ENCODE measurements around the gene TP53RK. TPM values are rescaled to one million over a fixed set of nuclear protein-coding genes. Genes with fewer than 3 reads are reported as not detected.

TP53RK gene
- 13.9 TPM for polyA plus RNA-seq (2013, experiment 1 of 2)
- 13.9 TPM for polyA plus RNA-seq (2013, experiment 2 of 2)

DNA sequence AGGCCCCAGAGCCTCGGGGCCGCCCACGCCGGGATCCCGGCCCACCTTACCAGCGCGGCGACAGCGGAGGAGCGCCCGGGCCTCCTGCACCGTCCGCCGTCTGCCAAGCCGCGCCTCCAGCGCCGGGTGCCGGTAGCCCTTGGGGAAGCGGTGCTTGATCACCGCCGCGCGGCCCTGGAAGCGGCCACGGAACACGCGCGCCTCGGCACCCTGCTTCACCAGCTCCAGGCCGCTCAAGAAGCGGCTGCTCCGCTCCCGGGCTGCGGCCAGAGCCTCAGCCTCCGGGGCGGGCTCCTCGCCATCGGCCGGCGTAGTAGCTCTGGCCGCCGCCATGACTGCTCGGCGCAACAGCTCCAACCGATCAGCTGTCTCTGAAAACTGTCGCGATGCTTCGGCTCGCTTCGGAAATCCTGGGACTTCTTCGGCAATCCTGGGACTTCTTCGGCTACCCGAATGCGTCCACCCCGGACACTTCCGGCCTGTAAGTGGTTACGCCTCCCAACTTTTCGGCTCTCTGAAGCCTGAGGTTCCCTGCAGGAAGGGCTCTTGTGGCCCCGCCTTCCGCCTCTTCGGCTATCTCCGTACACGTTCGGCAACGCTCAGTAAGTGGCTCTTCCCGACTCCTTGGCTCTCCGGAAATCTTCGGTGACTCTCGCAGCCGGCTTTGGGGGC, at the start of gene TP53RK:
Gene TP53RK, minus strand, starts transcription at position 363 of the 672 bp plus-strand sequence. Its CDS starts 30 bp downstream, at position 333.
- Histone ChIP-seq H3K36me3 (ENCODE audit: insufficient read depth, low read length) (peaks cover 24% of the 10 kb centered on the region), H3K4me3 (ENCODE audit: low read length) (peak within 1 kb of the TSS; percentile 90), H3K9me3 (ENCODE audit: insufficient read depth, low read depth, low read length) (no peaks in the 10 kb centered on the region), H3K27me3 (ENCODE audit: insufficient read depth, low read length) (no peaks in the 10 kb centered on the region), H3K27ac (ENCODE audit: low read depth, low read length) (peak within 1 kb of the TSS; percentile 98), H3K9ac (ENCODE audit: low read depth, low read length) (peak within 1 kb of the TSS; percentile 93), H3K4me1 (ENCODE audit: insufficient read depth, low read length) (peaks cover 14% of the 10 kb centered on the region)
- under 1% methylated on average over 71 of the region's 71 CpGs for WGBS

DNA sequence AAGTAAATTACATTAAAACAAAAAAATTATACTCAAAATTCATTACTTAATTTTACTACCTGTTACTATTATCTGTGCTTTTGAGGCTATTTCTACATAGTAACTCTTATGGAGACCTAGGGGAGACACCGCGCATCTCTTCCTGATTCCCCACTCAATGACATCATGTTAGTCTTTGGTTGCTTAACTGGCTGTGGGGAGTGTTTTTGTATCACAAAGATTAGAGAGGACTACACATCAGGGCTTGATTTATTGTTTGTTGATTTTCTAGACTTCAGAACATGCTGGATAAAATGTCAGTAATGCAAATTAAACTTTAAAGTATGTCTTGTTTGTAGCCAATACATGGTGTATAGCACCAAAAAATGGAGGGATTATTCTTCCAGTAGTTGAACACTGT, 46.2 kb upstream of the TP53RK start:
- Histone ChIP-seq H3K4me3 (ENCODE audit: low read length) (no peak overlapping the region), H3K27ac (ENCODE audit: low read depth, low read length) (no peak overlapping the region), H3K27me3 (ENCODE audit: insufficient read depth, low read length) (no peaks in the 10 kb centered on the region), H3K9me3 (ENCODE audit: insufficient read depth, low read depth, low read length) (no peaks in the 10 kb centered on the region), H3K36me3 (ENCODE audit: insufficient read depth, low read length) (no peaks in the 10 kb centered on the region), H3K4me1 (ENCODE audit: insufficient read depth, low read length) (no peaks in the 10 kb centered on the region), H3K9ac (ENCODE audit: low read depth, low read length) (no peak overlapping the region)
- no CpG with 5 or more reads among the region's 2 CpGs for WGBS

DNA sequence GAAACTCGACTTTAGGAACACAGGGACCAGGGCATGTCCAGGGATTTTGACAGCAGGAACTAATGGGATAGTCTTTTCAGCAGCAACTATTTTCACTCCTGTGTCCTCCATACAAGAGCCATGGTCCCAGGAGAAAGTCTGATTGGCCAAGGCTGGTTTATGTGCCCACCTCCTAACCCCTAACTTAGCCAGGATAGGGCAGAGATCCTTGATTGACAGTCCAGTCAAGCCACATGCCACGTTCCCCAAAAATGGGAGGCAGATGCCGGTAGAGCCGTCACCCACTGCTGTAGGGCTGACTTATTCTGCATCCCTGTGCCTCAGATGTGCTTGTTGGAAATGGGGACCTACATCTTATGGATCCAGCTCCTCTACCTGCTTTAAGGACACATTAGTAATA, 42.5 kb upstream of the TP53RK start:
- Histone ChIP-seq H3K36me3 (ENCODE audit: insufficient read depth, low read length) (peaks cover 5% of the 10 kb centered on the region; the same call in 1 of the 2 replicates), H3K9me3 (ENCODE audit: insufficient read depth, low read depth, low read length) (no peaks in the 10 kb centered on the region), H3K4me1 (ENCODE audit: insufficient read depth, low read length) (no peaks in the 10 kb centered on the region), H3K27ac (ENCODE audit: low read depth, low read length) (no peak overlapping the region), H3K4me3 (ENCODE audit: low read length) (no peak overlapping the region), H3K27me3 (ENCODE audit: insufficient read depth, low read length) (no peaks in the 10 kb centered on the region), H3K9ac (ENCODE audit: low read depth, low read length) (no peak overlapping the region)
- 87% methylated on average over 4 of the region's 4 CpGs for WGBS

DNA sequence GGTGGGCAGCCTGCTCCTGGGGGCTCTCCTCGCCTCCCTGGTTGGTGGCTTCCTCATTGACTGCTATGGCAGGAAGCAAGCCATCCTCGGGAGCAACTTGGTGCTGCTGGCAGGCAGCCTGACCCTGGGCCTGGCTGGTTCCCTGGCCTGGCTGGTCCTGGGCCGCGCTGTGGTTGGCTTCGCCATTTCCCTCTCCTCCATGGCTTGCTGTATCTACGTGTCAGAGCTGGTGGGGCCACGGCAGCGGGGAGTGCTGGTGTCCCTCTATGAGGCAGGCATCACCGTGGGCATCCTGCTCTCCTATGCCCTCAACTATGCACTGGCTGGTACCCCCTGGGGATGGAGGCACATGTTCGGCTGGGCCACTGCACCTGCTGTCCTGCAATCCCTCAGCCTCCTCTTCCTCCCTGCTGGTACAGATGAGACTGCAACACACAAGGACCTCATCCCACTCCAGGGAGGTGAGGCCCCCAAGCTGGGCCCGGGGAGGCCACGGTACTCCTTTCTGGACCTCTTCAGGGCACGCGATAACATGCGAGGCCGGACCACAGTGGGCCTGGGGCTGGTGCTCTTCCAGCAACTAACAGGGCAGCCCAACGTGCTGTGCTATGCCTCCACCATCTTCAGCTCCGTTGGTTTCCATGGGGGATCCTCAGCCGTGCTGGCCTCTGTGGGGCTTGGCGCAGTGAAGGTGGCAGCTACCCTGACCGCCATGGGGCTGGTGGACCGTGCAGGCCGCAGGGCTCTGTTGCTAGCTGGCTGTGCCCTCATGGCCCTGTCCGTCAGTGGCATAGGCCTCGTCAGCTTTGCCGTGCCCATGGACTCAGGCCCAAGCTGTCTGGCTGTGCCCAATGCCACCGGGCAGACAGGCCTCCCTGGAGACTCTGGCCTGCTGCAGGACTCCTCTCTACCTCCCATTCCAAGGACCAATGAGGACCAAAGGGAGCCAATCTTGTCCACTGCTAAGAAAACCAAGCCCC, 36.2 kb upstream of the TP53RK start:
- peaks cover 5% of the 10 kb centered on the region; the same call in 1 of the 2 replicates for H3K36me3 ChIP-seq (ENCODE audit: insufficient read depth, low read length)
- no peaks in the 10 kb centered on the region for H3K27me3 ChIP-seq (ENCODE audit: insufficient read depth, low read length)
- WGBS, result 95% methylated on average over 27 of the region's 27 CpGs
- no peak overlapping the region for H3K27ac ChIP-seq (ENCODE audit: low read depth, low read length)
- no peaks in the 10 kb centered on the region for H3K4me1 ChIP-seq (ENCODE audit: insufficient read depth, low read length)
- H3K4me3 ChIP-seq (ENCODE audit: low read length), result no peak overlapping the region
- H3K9me3 ChIP-seq (ENCODE audit: insufficient read depth, low read depth, low read length), result 0 out of 2 replicates have a peak, but pooled peaks cover 9% of the 10 kb centered on the region
- H3K9ac ChIP-seq (ENCODE audit: low read depth, low read length), result no peak overlapping the region

DNA sequence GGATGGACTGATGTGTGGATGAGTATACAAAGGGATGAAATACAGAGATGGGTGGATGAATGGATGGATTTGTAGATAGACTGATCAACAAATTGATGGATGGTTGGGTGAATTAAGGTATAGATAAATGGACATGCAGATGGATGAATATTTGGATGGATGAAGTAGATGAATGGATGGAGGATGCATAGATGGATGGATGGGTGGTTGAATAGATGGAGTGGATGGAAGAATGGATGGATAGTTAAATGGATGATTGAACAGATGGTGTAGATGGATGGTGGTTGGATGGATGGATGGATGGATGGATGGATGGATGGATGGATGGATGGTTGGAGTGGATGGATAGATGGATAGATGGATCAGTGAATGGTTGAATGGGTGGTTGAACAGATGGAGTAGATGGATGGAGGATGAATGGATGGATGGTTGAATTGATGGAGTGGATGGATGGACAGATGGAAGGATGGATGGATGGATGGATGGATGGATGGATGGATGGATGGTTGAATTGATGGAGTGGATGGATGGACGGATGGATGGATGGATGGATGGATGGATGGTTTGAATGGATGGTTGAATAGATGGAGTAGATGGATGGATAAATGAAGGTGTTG, 35.2 kb upstream of the TP53RK start:
- Histone ChIP-seq H3K27me3 (ENCODE audit: insufficient read depth, low read length) (no peaks in the 10 kb centered on the region), H3K9ac (ENCODE audit: low read depth, low read length) (no peak overlapping the region), H3K4me1 (ENCODE audit: insufficient read depth, low read length) (no peaks in the 10 kb centered on the region), H3K27ac (ENCODE audit: low read depth, low read length) (no peak overlapping the region), H3K36me3 (ENCODE audit: insufficient read depth, low read length) (peaks cover 3% of the 10 kb centered on the region), H3K4me3 (ENCODE audit: low read length) (no peak overlapping the region), H3K9me3 (ENCODE audit: insufficient read depth, low read depth, low read length) (peaks cover 14% of the 10 kb centered on the region; the same call in 1 of the 2 replicates)
- WGBS, result 71% methylated on average over 1 of the region's 1 CpG

DNA sequence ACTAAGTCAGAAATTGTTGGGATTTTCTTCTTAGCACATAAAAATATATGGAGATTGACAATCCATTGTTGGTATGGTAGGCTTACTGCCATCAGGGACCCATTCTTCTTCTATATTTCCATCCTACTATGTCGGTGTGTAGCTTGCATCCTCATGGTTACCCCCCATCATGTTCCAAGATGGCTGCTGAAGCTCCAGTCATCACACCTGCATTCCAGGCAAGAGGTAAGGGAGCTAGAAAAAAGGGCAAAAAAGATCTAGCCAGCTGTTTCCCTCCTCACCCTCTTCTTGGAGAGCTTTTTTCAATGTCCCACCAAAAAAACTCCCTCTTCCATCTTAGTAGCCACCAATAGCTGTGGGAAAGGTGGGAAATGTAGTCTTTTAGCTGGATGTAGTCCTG, 33.8 kb upstream of the TP53RK start:
- H3K4me3 ChIP-seq (ENCODE audit: low read length), result no peak overlapping the region
- 94% methylated on average over 1 of the region's 1 CpG for WGBS
- H3K36me3 ChIP-seq (ENCODE audit: insufficient read depth, low read length), result peaks cover 3% of the 10 kb centered on the region
- no peaks in the 10 kb centered on the region for H3K4me1 ChIP-seq (ENCODE audit: insufficient read depth, low read length)
- H3K9ac ChIP-seq (ENCODE audit: low read depth, low read length), result no peak overlapping the region
- peaks cover 14% of the 10 kb centered on the region; the same call in 1 of the 2 replicates for H3K9me3 ChIP-seq (ENCODE audit: insufficient read depth, low read depth, low read length)
- no peaks in the 10 kb centered on the region for H3K27me3 ChIP-seq (ENCODE audit: insufficient read depth, low read length)
- no peak overlapping the region for H3K27ac ChIP-seq (ENCODE audit: low read depth, low read length)

DNA sequence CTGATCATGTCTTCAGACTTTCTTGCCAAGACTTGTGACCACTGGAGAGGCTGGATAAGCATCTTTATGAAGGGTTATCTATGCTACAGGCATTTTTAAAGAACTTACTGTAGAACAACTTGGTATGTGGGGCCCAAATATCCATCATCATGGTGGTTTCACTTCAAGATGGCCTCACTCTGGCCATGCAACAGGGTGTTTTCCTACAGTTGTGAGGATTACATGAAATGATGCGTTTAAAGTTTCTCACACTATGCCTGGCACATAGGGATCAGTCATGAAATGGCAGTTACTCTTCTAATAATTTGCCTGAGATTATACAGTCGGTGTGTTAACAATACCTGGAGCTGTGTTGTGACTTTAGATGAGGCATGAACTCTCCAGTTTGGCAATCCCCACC, 33.2 kb upstream of the TP53RK start:
- peaks cover 3% of the 10 kb centered on the region for H3K36me3 ChIP-seq (ENCODE audit: insufficient read depth, low read length)
- no peaks in the 10 kb centered on the region for H3K27me3 ChIP-seq (ENCODE audit: insufficient read depth, low read length)
- no peak overlapping the region for H3K9ac ChIP-seq (ENCODE audit: low read depth, low read length)
- H3K4me1 ChIP-seq (ENCODE audit: insufficient read depth, low read length), result no peaks in the 10 kb centered on the region
- no peak overlapping the region for H3K27ac ChIP-seq (ENCODE audit: low read depth, low read length)
- WGBS, result 93% methylated on average over 2 of the region's 2 CpGs
- peaks cover 14% of the 10 kb centered on the region; the same call in 1 of the 2 replicates for H3K9me3 ChIP-seq (ENCODE audit: insufficient read depth, low read depth, low read length)
- no peak overlapping the region for H3K4me3 ChIP-seq (ENCODE audit: low read length)

DNA sequence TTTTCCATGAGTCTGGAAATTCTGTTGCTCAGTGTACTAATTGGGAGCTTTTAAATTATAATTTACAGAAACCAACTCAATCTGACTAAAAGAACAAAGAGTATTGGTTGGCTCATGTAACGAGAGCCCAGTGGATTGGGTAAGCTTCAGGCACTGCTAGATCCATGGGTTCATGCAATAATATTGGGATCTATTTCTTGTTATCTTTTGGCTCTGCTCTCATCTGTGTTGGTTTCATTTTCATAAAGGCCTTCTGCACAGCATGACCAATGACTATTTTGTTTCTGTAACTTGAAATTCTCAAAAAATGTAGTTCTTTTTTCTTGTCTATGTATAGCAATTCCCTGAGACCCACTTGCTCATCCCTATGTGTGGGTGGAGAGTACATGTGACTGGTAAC, 32.2 kb upstream of the TP53RK start:
- no peak overlapping the region for H3K27ac ChIP-seq (ENCODE audit: low read depth, low read length)
- H3K9me3 ChIP-seq (ENCODE audit: insufficient read depth, low read depth, low read length), result peaks cover 14% of the 10 kb centered on the region; the same call in 1 of the 2 replicates
- H3K36me3 ChIP-seq (ENCODE audit: insufficient read depth, low read length), result peaks cover 3% of the 10 kb centered on the region
- no peak overlapping the region for H3K4me3 ChIP-seq (ENCODE audit: low read length)
- 88% methylated on average over 1 of the region's 1 CpG for WGBS
- H3K27me3 ChIP-seq (ENCODE audit: insufficient read depth, low read length), result no peaks in the 10 kb centered on the region
- H3K4me1 ChIP-seq (ENCODE audit: insufficient read depth, low read length), result no peaks in the 10 kb centered on the region
- no peak overlapping the region for H3K9ac ChIP-seq (ENCODE audit: low read depth, low read length)

DNA sequence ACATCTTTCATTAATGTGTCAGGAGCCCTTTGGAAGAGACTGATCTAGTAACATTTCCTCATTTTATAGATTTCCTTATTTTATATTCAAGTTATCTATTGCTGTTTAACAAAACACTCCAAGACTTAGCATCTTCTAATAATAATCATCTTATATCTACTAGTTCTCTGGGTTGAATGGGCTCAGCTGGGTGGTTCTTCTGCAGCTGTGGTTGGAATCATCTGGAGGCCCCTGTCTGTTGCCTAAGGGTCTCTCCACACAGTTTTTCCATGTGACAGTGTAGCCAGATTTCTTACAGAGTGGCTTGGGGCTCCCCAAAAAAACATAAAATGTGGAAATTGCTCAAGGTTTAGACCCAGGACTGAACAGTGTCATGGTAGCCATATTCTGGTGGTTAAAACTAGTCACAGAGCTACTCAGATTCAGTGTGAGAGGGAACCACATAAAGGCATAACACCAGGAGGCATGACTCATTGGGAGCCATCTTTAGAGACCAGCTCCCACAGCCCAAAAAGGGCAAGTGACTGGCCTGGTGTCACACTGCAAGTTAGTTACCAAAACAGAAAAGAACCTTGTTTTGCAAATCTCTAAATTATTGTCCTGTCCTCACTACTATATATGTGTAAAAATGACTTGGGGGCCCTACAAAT, 31.7 kb upstream of the TP53RK start:
- Histone ChIP-seq H3K36me3 (ENCODE audit: insufficient read depth, low read length) (peaks cover 3% of the 10 kb centered on the region), H3K4me1 (ENCODE audit: insufficient read depth, low read length) (no peaks in the 10 kb centered on the region), H3K9me3 (ENCODE audit: insufficient read depth, low read depth, low read length) (peaks cover 14% of the 10 kb centered on the region; the same call in 1 of the 2 replicates), H3K4me3 (ENCODE audit: low read length) (no peak overlapping the region), H3K27me3 (ENCODE audit: insufficient read depth, low read length) (no peaks in the 10 kb centered on the region), H3K27ac (ENCODE audit: low read depth, low read length) (no peak overlapping the region), H3K9ac (ENCODE audit: low read depth, low read length) (no peak overlapping the region)

DNA sequence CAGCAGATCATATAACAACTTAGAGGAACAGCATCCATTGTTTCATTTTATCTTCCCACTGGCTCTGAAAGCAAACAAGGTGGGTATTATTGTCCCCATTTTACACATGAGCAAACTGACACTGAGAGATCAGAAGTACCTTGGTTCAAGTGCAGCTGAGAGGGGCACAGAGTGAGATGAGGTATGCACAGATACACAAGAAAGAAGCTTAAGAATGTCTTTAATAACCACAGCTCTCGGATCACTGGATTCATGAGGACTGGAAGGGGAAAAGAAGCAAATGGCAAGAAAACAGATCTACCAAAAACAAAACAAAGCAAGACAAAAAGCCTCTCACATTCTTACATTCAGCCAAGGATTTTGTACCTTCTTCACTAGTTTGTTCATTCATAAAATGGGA, 30.8 kb upstream of the TP53RK start:
- H3K27me3 ChIP-seq (ENCODE audit: insufficient read depth, low read length), result no peaks in the 10 kb centered on the region

More for the DNA sequence above, 30.8 kb upstream of the TP53RK start:
- no peak overlapping the region for H3K4me3 ChIP-seq (ENCODE audit: low read length)
- 100% methylated on average over 1 of the region's 1 CpG for WGBS
- peaks cover 3% of the 10 kb centered on the region for H3K36me3 ChIP-seq (ENCODE audit: insufficient read depth, low read length)
- H3K4me1 ChIP-seq (ENCODE audit: insufficient read depth, low read length), result peaks cover 3% of the 10 kb centered on the region; the same call in 1 of the 2 replicates
- peaks cover 14% of the 10 kb centered on the region; the same call in 1 of the 2 replicates for H3K9me3 ChIP-seq (ENCODE audit: insufficient read depth, low read depth, low read length)
- no peak overlapping the region for H3K27ac ChIP-seq (ENCODE audit: low read depth, low read length)
- H3K9ac ChIP-seq (ENCODE audit: low read depth, low read length), result no peak overlapping the region
